B cell (primary cell): ENCODE measurements around the gene MAD1L1.

ENCODE experiments used
- CTCF ChIP-seq: fragments of 200-600 bp; IDR thresholded peaks from one replicate; pipeline ENCODE4 v1.8.0; 2022; ENCODE audit warnings: antibody characterized with exemption, mild to moderate bottlenecking
- EZH2 ChIP-seq: IDR thresholded peaks from 2 replicates; pipeline ENCODE4 v1.6.1; 2012; ENCODE audit warnings: borderline replicate concordance, low read depth, mild to moderate bottlenecking, moderate library complexity, low read length; ENCODE audit not compliant: insufficient read depth, poor library complexity, severe bottlenecking

- TF ChIP-seq CTCF = no peak
- TF ChIP-seq EZH2 = no peak
Observed at GRCh38 chr7:2224491-2224928, 8.2 kb downstream of the MAD1L1 start.
